NK-92 (cell line): ENCODE data around the gene GALNT18.

ENCODE experiments used
- DNase-seq: peaks from one replicate; lab custom pipeline; 2025; ENCODE audit not compliant: unreplicated experiment; lab: John Stamatoyannopoulos, UW

The GALNT18 gene

DNA sequence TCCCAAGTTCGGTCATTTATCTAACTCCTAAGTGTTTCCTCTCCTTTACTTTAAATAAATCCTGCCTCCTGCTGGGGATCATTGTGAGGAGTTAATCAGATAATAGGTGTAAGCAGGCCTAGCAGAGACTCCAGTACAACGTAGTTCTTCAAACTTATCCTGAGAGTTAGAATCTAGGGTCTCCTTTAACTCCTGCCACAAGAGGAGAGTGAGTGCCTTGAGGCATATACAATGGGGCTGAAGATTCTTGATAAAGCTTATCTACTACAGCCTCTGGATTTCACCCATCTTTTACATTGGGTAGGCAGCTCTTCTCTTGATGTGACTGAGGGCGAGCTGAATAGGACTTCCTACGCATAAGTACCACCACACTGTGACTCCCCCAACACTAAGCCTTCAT is 3.1 kb upstream of the GALNT18 start:
- DNase-seq = no peak

- DNase-seq = no peak
These were observed 2.4 kb upstream of the GALNT18 start for GRCh38 chr11:11624204-11624603.

DNA sequence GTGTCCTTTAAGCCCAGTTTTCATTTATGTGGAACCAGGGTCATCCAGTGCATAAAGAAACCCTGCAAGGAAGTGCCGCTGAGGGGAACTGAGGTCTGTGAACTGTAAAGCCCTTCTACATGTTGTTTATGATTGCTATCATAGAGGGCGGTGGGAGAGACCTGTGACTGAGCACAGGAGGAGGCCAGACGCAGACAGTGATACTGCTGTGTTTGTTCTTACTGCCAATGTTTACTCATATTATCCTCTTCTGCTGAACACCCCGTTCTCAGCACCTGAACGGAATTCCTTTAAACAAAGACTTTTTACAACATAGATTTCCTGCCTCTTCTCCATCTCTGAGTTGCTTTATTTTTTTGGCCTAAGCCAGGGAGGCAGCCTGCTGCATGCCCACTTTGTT is 967 bp upstream of the GALNT18 start:
- DNase-seq = no peak

DNA sequence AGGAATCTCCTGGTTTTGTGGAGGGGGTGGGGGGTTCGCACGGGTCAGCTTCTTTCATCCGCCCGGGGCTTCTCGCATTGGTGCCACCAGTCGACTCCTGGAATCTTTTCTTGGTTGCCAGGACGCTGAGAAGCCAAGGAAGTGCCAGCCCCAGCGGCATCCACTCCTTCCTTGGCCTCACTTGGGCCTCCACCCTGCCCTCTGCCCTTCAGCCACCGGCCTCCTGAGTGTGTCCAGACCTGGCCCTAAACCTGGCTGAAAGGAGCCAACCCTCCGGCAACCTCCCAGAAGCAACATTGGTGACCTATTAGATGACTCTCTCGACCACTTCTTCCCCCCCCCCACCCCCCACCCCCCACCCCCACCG is 518 bp upstream of the GALNT18 start:
- DNase-seq = no peak

- no peak for DNase-seq
These were observed 758 bp downstream of the GALNT18 start for GRCh38 chr11:11620921-11621572.

- DNase-seq = no peak
These were observed 1.5 kb downstream of the GALNT18 start for GRCh38 chr11:11620173-11620920.

DNA sequence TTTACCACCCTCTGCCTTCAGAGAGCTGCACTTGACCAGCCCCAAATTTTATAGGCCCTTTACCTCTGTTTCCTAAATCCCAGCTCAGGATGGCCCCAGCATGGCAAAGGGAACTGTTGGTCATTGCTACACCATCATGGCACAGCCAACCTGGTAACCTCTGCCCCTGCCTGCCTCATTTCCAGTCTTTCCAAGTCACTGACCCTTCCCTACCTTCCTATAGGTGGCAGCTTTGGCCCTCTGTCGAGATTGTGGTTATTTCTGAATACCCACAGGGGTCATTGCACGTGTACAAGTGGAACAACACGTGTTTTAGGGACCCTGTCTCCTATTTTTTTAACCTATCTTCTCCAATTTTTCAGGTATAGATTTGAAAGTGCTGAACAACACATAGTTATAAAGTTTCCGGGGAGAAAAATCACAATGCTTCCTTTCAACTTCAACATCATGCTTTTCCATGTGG is 2.8 kb downstream of the GALNT18 start:
- DNase-seq = no peak

DNA sequence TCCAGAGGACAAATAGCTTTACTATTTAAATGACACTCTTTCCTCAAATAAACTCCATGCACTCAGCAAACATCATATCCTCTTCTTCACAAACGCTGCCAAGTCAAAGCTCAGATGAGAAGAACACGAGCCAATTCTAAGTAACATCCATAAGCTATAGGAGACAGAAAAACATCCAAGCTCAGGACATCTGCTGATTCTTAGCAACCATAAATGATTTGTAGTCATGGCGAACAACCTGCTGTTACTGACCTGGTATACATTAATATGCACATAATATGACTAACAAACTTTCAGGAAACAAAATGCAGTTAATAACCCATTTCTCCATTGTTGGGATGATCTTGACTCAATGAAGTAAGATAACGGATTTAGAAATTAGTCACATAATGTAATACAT is 6.7 kb downstream of the GALNT18 start:
- DNase-seq = no peak

GRCh38 chr11:11612439-11612838 is 9.4 kb downstream of the GALNT18 start:
- no peak for DNase-seq

GRCh38 chr11:11611381-11611780 is 10.4 kb downstream of the GALNT18 start:
- no peak for DNase-seq

DNA sequence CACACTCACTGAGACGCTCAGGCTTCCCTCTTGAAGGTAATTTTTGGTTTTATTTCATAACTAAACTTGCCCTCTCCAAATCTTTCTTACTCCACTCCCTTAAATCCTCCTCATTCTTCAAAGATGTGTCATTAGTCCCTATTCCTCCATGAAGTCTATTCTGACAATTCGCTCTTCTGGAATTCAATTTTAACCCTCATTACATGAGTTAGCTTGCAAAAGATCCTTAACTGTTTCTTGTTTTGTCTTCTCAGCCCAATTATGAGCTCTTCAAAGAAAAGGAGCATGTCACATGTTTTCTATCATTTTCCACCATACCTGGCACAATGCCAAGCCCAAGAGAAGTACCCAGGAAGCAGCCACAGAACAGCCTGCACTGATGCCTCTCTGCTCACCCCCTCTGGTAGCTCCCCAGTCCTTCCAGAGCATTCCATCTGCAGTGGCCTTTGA is 13.0 kb downstream of the GALNT18 start:
- no peak for DNase-seq

GRCh38 chr11:11607772-11608171 is 14.0 kb downstream of the GALNT18 start:
- no peak for DNase-seq

DNA sequence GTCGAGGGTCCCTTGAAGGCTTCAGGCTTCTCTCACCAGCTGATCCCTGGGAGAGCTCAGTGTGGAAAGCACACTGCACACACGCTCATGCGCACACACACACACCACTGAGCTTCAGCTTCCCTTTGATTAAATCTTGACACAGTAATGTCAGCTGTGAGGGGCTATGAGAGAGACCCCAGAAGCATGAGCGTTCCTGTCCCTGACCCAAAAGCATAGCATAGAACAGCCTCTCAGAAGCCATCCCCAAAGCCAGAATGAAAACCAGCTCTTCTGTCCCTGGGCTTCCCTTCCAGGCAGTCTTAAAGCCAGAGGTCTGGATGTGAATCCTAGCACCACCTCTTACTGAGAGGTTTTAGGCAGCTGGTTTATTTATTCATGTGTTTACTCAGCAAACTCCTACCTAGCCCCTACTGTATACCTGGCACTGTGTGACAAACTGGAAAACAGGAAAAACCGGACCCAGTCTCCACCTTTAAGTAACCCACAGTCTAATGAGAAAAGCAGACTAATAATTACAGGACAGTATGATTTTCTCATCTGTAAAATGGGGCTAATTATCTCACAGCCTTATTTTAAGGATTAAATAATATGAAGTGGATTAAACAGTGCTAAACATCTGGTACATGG is 15.9 kb downstream of the GALNT18 start:
- no peak for DNase-seq

- no peak for DNase-seq
These were observed 16.6 kb downstream of the GALNT18 start for GRCh38 chr11:11605181-11605580.

DNA sequence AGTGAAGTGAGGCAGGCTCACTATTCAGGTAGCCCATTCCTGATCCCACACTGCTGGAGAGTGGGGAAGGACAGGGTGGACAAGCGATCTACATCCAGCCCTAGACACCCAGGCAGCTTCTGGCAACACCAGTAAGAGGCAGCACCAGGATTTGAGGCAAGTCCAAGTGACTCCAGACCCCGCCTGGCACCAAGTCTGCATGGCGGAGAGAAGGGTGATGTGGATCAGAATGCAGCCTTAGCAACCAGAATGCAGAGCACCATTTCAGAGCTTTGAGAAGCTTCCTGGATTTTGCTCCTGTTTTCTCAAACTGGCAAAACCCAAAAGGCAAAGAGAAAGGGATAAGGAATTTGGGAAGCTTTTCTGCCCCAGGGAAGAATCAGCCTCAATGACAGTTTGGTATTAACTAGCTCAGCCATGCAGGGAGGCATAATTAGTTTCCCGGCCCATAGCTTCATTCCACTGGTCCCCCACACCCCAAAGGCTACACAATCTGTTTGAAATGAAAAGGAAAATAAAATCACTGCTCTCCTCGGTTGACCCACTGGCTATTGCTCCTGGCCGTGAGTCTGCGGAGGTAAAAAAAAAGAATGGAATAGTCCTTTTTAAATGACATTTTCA is 17.3 kb downstream of the GALNT18 start:
- DNase-seq = no peak

GRCh38 chr11:11602011-11602410 is 19.8 kb downstream of the GALNT18 start:
- no peak for DNase-seq

DNA sequence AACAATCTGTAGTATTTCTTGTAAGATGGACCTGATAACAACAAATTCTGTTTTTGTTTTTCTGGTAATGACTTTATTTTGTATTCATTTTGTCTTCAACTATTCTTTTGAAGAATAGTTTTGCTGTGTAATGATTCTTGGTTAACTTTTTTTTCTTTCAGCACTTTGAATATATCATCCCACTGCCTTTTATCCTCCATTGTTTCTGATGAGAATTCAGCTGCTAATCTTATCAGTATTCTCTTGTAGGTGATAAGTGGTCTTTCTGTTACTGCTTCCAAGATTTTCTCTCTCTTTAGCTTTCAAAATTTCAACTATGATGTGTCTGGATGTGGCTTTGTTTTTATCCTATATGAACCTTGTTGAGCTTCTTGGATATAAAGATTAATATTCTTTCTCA is 21.5 kb downstream of the GALNT18 start:
- no peak for DNase-seq

GRCh38 chr11:11598243-11598642 is 23.6 kb downstream of the GALNT18 start:
- no peak for DNase-seq

DNA sequence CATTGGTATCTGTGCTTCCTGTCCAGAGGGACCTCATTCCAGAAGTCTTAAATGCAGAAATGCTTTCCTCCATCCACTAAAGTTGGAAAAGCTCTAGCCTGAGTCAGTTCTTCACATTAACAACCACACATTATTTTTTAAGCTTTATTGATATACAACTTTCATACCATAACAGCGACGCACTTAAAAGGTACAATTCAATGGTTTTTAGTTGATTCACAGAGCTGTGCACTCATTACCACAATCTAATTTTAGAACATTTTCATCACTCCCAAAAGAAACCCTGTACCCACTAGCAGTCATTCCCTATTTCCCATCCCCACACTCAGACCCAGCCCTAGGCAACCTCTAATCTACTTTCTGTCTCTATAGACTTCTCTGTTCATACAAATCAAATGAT is 27.6 kb downstream of the GALNT18 start:
- no peak for DNase-seq

DNA sequence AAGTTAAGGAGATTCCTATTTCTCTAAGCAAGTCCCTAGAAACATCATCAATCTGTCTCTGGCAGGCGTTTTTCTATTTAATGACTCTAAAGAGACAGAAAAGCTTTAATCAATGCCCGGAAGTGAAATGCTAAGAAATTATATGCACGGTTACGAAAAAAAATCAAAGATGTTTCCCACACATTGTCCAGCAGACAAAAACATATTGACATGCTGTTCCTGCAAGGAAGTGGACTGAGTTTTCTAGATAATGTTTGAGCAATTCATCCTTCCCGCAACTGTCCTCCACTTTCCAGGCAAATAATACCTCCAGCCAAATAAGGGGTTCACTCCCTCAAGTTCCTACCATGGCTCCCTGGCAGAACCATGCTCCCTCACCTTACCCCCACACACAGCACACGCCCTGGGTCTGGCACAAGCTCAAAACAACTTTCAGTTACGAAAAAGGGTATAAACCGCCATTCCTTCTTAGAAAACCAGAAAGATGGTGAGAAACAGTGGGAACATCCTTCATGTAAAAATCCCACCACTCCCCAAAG is 29.6 kb downstream of the GALNT18 start:
- DNase-seq = no peak

GRCh38 chr11:11589437-11589836 is 32.4 kb downstream of the GALNT18 start:
- DNase-seq = no peak

DNA sequence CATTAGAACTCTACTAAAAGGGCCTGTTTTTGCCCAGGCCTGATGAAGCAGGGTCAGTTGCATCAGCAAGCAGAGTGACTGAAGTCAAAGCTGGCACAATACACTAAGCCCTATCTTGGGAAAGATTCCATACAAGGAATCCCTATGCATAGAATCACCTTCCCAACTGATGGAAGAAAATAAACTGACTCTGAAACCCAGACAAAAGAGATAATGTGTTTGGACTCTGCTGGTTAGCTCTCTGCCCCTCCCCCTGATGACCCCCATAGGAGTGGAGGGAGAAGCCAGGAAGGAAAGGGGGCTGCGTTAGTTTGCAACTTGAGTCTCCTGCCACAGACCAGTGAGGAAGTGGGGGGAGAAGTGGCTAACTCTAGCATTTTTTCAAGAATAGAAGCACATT is 32.9 kb downstream of the GALNT18 start:
- DNase-seq = no peak
